CD14-positive monocyte (primary cell): ENCODE data around the gene XPOT. TPM values are rescaled to one million over a fixed set of nuclear protein-coding genes. Genes with fewer than 3 reads are reported as not detected.
A peak's percentile ranks its signal among the peaks of the same experiment; 100 is the strongest.

ENCODE experiments used
- DNase-seq, 3 donors: peaks; one replicate each; pipeline ENCODE4 v3.0.0-alpha.2; 2011 to 2022
- H2AFZ ChIP-seq: 2 replicates; pipeline ENCODE4 v1.6.0; 2012; ENCODE audit warnings: mild to moderate bottlenecking, low read depth, low read length, inconsistent platforms; ENCODE audit not compliant: insufficient read depth, poor library complexity, severe bottlenecking
- H3K27ac ChIP-seq, 2 donors: 1 replicate in 1 of 2; 2 replicates in 1 of 2; pipeline ENCODE4 v1.5.1; 2012 to 2013; ENCODE audit warnings: low read length in 2 of 2, control low read depth in 1 of 2, inconsistent platforms in 1 of 2, low read depth in 1 of 2, mild to moderate bottlenecking in 1 of 2
- H3K27me3 ChIP-seq, 2 donors: one replicate each; pipeline versions ENCODE4 v1.6.0 to v1.6.1; 2011 to 2013; ENCODE audit warnings: low read length in 2 of 2; ENCODE audit not compliant: control insufficient read depth in 2 of 2, insufficient read depth in 2 of 2
- H3K36me3 ChIP-seq, 2 donors: replicated peaks in 1 of 2; 1 replicate in 1 of 2; 2 replicates in 1 of 2; pipeline versions ENCODE4 v1.5.1 to v1.6.1; 2012 to 2013; ENCODE audit warnings: low read length in 2 of 2, control low read depth in 1 of 2, inconsistent platforms in 1 of 2, mild to moderate bottlenecking in 1 of 2; ENCODE audit not compliant: insufficient read depth in 2 of 2, control insufficient read depth in 1 of 2
- H3K4me1 ChIP-seq, 2 donors: 1 replicate in 1 of 2; 2 replicates in 1 of 2; pipeline versions ENCODE4 v1.5.1 to v1.6.1; 2012 to 2013; ENCODE audit warnings: low read length in 2 of 2, control low read depth in 1 of 2, inconsistent platforms in 1 of 2, mild to moderate bottlenecking in 1 of 2, moderate library complexity in 1 of 2; ENCODE audit not compliant: insufficient read depth in 2 of 2, control insufficient read depth in 1 of 2
- H3K4me2 ChIP-seq: replicated peaks from 2 replicates; pipeline ENCODE3; 2012; ENCODE audit warnings: low read length, moderate library complexity, mild to moderate bottlenecking; ENCODE audit not compliant: poor library complexity, severe bottlenecking; ENCODE audit errors: extremely low read depth
- H3K4me3 ChIP-seq, 3 experiments: fragments of 200-600 bp in 1 of 3; sonication (generic) in 1 of 3; replicated peaks in 1 of 3; 1 replicate in 2 of 3; 2 replicates in 1 of 3; pipeline ENCODE4 v1.5.1; 2011 to 2013; ENCODE audit warnings: low read length in 3 of 3, mild to moderate bottlenecking in 3 of 3, control low read depth in 2 of 3, low read depth in 2 of 3, inconsistent platforms in 1 of 3, moderate library complexity in 1 of 3
- H3K79me2 ChIP-seq: 2 replicates; pipeline ENCODE4 v1.6.0; 2012; ENCODE audit warnings: mild to moderate bottlenecking, control low read depth, inconsistent platforms, low read length, moderate library complexity; ENCODE audit not compliant: insufficient read depth
- H3K9ac ChIP-seq: 2 replicates; pipeline ENCODE4 v1.6.0; 2017; ENCODE audit warnings: low read length, mild to moderate bottlenecking; ENCODE audit not compliant: insufficient read depth, poor library complexity, severe bottlenecking
- H3K9me3 ChIP-seq, 2 donors: replicated peaks in 1 of 2; 1 replicate in 1 of 2; 2 replicates in 1 of 2; pipeline versions ENCODE4 v1.5.1 to v1.6.1; 2012 to 2013; ENCODE audit warnings: low read length in 2 of 2, control low read depth in 1 of 2; ENCODE audit not compliant: control insufficient read depth in 1 of 2, insufficient read depth in 1 of 2
- H4K20me1 ChIP-seq: 2 replicates; pipeline ENCODE4 v1.6.0; 2012; ENCODE audit warnings: mild to moderate bottlenecking, low read length, control low read depth, moderate library complexity; ENCODE audit not compliant: insufficient read depth
- H3K27ac Mint-ChIP-seq, 7 donors: one replicate each; pipeline ENCODE4 v1.8.0; 2020; ENCODE audit warnings: mild to moderate bottlenecking in 7 of 7, mixed read lengths in 7 of 7, moderate library complexity in 6 of 7, inconsistent platforms in 2 of 7
- H3K27me3 Mint-ChIP-seq, 3 donors: one replicate each; pipeline ENCODE4 v1.8.0; 2021 to 2022; ENCODE audit warnings: low read depth in 3 of 3, mild to moderate bottlenecking in 3 of 3, mixed read lengths in 3 of 3, moderate library complexity in 3 of 3, inconsistent platforms in 1 of 3
- H3K36me3 Mint-ChIP-seq, 2 donors: one replicate each; pipeline ENCODE4 v1.8.0; 2020; ENCODE audit warnings: mixed read lengths in 2 of 2, inconsistent platforms in 1 of 2, mild to moderate bottlenecking in 1 of 2
- H3K4me1 Mint-ChIP-seq: one replicate; pipeline ENCODE4 v1.8.0; 2020; ENCODE audit warnings: mild to moderate bottlenecking, mixed read lengths
- H3K4me3 Mint-ChIP-seq, 2 donors: one replicate each; pipeline ENCODE4 v1.8.0; 2020; ENCODE audit warnings: mild to moderate bottlenecking in 2 of 2, mixed read lengths in 2 of 2, moderate library complexity in 1 of 2
- H3K9me3 Mint-ChIP-seq, 7 donors: one replicate each; pipeline ENCODE4 v1.8.0; 2020 to 2022; ENCODE audit warnings: mixed read lengths in 7 of 7, mild to moderate bottlenecking in 6 of 7, moderate library complexity in 6 of 7, inconsistent platforms in 2 of 7
- WGBS: methylation state at CpG from one replicate; pipeline ENCODE4 v1.1.5; 2013; ENCODE audit warnings: missing lambda C conversion rate; ENCODE audit not compliant: insufficient coverage; 5-methylcytosine and 5-hydroxymethylcytosine counted together
- intact Hi-C, 2 donors: fragments of 100-400 bp; cut with micrococcal nuclease; formaldehyde crosslinking; loops; one replicate each; pipeline versions ENCODE4 v1.15.0 to v1.15.1; 2023
- polyA plus RNA-seq, 3 donors: library from polyadenylated mRNA; depleted of rRNA in 1 of 3; unstranded in 2 of 3; stranded (reverse) in 1 of 3; fragments of 300-500 nt in 2 of 3; fragments of >200 nt in 1 of 3; fragmentation: Illumina TruSeq in 2 of 3; gene quantifications; 1 replicate in 2 of 3; 2 replicates in 1 of 3; pipeline ENCODE4 v1.2.3, GENCODE V29; 2012 to 2021
- TF ChIP-seq, protein P1 (sequence below): fragments of 200-600 bp; IDR thresholded peaks from one replicate; pipeline ENCODE4 v1.8.0; 2022; ENCODE audit warnings: antibody characterized with exemption, mild to moderate bottlenecking

XPOT gene
- polyA plus RNA-seq, 3 donors = 18.3 to 19.9 (median 19.3) TPM

- 83% methylated on average over 1 of the region's 2 CpGs for WGBS
- Mint-ChIP-seq H3K4me3 (no peak overlapping the region), H3K9me3 (no peaks in the 10 kb centered on the region), H3K36me3 (peaks cover 84 to 100% of the 10 kb centered on the region in 2 donors), H3K27me3 (no peaks in the 10 kb centered on the region), H3K4me1 (no peaks in the 10 kb centered on the region), H3K27ac (peak overlapping the region in 1 of 7 donors; percentile 4)
- no peak overlapping the region for H2AFZ ChIP-seq
- intact Hi-C loops = loop anchor here in 1 of 2 donors (10.0 kb wide), 1 partner anchor 54 kb away; no protein-coding TSS in a partner anchor
- peaks cover 96% of the 10 kb centered on the region in 2 donors for H3K36me3 ChIP-seq
- no peaks in the 10 kb centered on the region for H3K27me3 ChIP-seq
- H3K79me2 ChIP-seq = no peaks in the 10 kb centered on the region
- H4K20me1 ChIP-seq = no peaks in the 10 kb centered on the region
- TF ChIP-seq, protein P1, sequence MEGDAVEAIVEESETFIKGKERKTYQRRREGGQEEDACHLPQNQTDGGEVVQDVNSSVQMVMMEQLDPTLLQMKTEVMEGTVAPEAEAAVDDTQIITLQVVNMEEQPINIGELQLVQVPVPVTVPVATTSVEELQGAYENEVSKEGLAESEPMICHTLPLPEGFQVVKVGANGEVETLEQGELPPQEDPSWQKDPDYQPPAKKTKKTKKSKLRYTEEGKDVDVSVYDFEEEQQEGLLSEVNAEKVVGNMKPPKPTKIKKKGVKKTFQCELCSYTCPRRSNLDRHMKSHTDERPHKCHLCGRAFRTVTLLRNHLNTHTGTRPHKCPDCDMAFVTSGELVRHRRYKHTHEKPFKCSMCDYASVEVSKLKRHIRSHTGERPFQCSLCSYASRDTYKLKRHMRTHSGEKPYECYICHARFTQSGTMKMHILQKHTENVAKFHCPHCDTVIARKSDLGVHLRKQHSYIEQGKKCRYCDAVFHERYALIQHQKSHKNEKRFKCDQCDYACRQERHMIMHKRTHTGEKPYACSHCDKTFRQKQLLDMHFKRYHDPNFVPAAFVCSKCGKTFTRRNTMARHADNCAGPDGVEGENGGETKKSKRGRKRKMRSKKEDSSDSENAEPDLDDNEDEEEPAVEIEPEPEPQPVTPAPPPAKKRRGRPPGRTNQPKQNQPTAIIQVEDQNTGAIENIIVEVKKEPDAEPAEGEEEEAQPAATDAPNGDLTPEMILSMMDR = no peak
- no peak overlapping the region for H3K27ac ChIP-seq
- H3K4me3 ChIP-seq = no peak overlapping the region
- H3K9ac ChIP-seq = no peak overlapping the region
- H3K4me2 ChIP-seq = no peak overlapping the region
- no peaks in the 10 kb centered on the region for H3K9me3 ChIP-seq
- no peak for DNase-seq
- no peaks in the 10 kb centered on the region for H3K4me1 ChIP-seq
Measured at GRCh38 chr12:64430886-64431285, 26.7 kb downstream of the XPOT start.

DNA sequence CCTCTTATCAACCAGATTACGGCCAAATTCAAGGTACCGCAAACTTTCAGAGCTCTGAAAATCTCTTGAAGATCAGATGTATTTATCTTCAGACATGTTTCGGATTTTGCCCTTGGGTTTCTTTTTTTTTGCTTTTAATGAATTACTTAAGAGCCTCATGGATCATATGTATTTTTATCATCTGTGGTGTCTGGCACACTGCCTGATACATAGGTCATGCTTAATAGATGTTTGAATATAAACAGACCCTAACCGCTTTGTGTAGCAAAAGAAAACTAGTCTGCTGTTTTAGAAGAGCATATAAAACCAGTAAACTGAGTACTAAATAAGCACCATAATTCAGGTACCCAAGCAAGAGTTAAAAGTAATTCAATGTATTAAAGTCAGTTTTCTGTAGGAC is 27.6 kb downstream of the XPOT start:
- no peaks in the 10 kb centered on the region for H3K9me3 Mint-ChIP-seq
- Histone ChIP-seq H3K4me3 (no peak overlapping the region), H3K36me3 (peaks cover 94 to 95% of the 10 kb centered on the region in 2 donors), H3K27ac (no peak overlapping the region), H3K79me2 (no peaks in the 10 kb centered on the region), H4K20me1 (no peaks in the 10 kb centered on the region), H3K27me3 (no peaks in the 10 kb centered on the region), H3K4me1 (no peaks in the 10 kb centered on the region), H3K9me3 (no peaks in the 10 kb centered on the region), H3K4me2 (no peak overlapping the region), H3K9ac (no peak overlapping the region), H2AFZ (no peak overlapping the region)
- H3K36me3 Mint-ChIP-seq = peaks cover 84 to 100% of the 10 kb centered on the region in 2 donors
- H3K27me3 Mint-ChIP-seq = no peaks in the 10 kb centered on the region
- TF ChIP-seq, protein P1 = no peak
- H3K4me3 Mint-ChIP-seq = no peak overlapping the region
- DNase-seq = no peak
- H3K27ac Mint-ChIP-seq = no peak overlapping the region
- intact Hi-C loops = loop anchor here in 1 of 2 donors (10.0 kb wide), 1 partner anchor 53 kb away; no protein-coding TSS in a partner anchor
- no CpG with 5 or more reads among the region's 4 CpGs for WGBS
- H3K4me1 Mint-ChIP-seq = no peaks in the 10 kb centered on the region
